ES-I3 (cell line): ENCODE measurements around the gene NRG4.

Experiments used
- H3K36me3 ChIP-seq: 2 replicates; pipeline ENCODE4 v1.6.1; 2013; ENCODE audit warnings: mild to moderate bottlenecking, low read length, control low read depth, moderate library complexity; ENCODE audit not compliant: insufficient read depth
- H3K4me1 ChIP-seq: 2 replicates; pipeline ENCODE4 v1.6.1; 2013; ENCODE audit warnings: mild to moderate bottlenecking, control low read depth, low read length; ENCODE audit not compliant: insufficient read depth
- H3K9ac ChIP-seq: 2 replicates; pipeline ENCODE4 v1.6.1; 2013; ENCODE audit warnings: low read depth, mild to moderate bottlenecking, low read length, moderate library complexity
- H3K9me3 ChIP-seq: 2 replicates; pipeline ENCODE4 v1.6.1; 2013; ENCODE audit warnings: mild to moderate bottlenecking, low read length, moderate library complexity; ENCODE audit not compliant: control insufficient read depth, insufficient read depth

Gene NRG4

DNA sequence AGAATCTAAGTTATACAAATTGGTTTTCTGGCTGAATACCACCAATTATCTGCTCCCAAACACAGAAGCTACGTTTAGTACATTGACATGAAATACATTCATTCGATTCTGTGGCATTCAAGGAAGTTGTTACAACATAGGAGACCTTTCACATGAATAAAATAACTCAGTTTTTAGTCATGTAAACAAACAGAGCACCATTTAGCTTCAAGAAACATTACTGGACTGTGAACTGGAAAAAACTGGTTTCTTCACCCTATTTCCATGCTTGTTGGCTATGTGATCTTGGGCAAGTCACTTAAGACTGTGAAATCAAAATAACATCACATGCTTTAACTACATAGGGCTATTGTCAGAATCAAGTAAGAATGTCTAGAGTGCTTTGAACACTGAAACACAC lies 46.2 kb downstream of the NRG4 start:
- H3K9me3 ChIP-seq: no peaks in the 10 kb centered on the region
- H3K9ac ChIP-seq: no peak overlapping the region
- H3K36me3 ChIP-seq: no peaks in the 10 kb centered on the region
- peaks cover 9% of the 10 kb centered on the region for H3K4me1 ChIP-seq

DNA sequence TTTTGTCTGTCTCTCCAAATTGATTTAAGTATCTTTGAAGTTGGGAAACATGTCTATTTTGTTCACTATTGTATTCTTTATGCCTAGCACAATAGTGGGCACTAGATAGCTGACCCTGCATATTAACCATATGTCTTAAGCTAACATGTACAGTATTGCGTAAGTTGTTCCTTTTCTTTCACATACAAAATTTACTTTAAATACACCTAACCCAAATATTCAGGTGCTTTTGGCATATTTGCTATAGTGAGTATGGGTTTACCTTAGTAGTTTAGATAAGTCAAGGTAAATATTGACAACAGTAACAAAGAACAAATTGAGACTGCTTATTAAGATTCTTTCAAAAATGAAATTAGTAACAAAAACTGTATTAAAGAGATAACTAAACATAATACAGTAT lies 50.9 kb downstream of the NRG4 start:
- Histone ChIP-seq H3K9ac (no peak overlapping the region), H3K9me3 (no peaks in the 10 kb centered on the region), H3K4me1 (peaks cover 9% of the 10 kb centered on the region), H3K36me3 (no peaks in the 10 kb centered on the region)

DNA sequence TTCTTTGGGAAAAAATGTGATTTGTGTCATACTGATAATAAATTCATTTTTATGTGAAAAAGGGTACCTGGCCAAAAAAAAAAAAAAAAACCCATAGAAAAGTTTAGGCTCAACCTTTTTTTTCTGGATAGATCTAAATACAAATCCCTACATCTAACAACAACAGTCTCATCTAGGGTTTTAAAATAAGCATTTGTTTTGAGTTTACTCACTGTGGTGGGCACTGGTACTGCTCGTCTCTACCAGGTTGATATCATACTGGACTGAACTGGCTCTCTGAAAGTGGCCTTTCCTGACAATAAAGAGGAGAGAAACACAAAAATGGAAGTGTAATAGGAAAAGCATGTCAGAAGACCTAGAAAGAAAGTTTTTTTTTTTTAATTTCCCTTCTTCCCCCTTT lies 56.5 kb downstream of the NRG4 start:
- H3K4me1 ChIP-seq: no peaks in the 10 kb centered on the region
- H3K9me3 ChIP-seq: no peaks in the 10 kb centered on the region
- no peaks in the 10 kb centered on the region for H3K36me3 ChIP-seq
- H3K9ac ChIP-seq: no peak overlapping the region

DNA sequence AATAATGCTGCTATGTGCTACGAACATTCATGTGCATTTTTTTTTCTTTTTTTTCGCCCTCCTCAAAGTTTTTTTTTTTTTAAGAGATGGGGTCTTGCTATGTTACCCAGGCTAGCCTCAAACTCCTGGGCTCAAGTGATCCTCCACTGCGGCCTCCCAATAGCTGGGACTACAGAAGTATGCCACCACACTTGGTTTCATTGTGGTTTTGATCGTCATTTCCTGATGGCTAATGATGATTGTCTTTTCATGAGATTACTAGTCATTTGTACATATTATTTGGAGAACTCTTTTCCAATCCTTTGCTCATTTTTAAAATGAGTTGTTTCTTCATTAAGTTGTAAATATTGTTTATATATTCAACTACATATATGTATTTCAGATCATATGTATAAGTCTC lies 59.7 kb downstream of the NRG4 start:
- Histone ChIP-seq H3K36me3 (no peaks in the 10 kb centered on the region), H3K4me1 (no peaks in the 10 kb centered on the region), H3K9ac (no peak overlapping the region), H3K9me3 (no peaks in the 10 kb centered on the region)

DNA sequence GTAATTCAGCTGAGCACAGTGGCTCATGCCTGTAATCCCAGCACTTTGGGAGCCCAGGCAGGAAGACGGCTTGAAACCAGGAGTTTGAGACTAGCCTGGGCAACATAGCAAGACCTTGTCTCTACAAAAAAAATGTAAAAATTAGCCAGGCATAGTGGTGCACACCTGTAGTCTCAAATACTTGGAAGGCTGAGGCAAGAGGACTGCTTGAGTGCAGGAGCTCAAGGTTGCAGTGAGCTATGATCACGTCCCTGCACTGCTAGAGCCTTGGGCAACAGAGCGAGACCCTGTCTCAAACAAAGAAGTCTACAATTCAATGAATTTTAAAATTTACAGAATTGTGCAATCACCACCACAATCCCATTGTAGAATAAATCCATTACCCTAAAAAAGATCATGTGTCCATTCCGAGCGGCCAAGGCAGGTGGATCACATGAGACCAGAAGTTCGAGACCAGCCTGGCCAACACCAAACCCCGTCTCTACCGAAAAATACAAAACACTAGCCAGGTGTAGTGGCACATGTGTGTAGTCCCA lies 63.4 kb downstream of the NRG4 start:
- H3K4me1 ChIP-seq: no peaks in the 10 kb centered on the region; the same call in 1 of the 2 replicates
- no peaks in the 10 kb centered on the region for H3K9me3 ChIP-seq
- no peak overlapping the region for H3K9ac ChIP-seq
- H3K36me3 ChIP-seq: no peaks in the 10 kb centered on the region

DNA sequence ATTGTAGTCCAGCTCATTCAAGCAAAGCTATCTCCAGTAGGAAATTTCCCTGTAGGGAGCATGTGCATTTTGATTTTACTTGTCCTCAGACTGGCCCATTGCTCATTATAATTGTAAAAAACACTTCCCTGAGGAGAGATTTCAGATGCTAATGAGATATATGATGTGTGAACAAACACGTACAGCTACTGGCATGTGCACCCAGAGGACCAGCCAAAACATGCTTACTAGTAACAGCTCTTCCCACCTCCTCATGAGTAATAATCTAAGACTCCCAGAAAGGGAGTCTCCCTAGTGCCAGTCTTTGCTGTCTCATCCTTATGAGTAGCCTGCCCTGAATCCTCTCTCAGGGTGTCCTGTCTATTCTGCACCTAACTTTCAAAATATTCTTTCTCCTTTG lies 65.1 kb downstream of the NRG4 start:
- H3K4me1 ChIP-seq: no peaks in the 10 kb centered on the region; the same call in 1 of the 2 replicates
- H3K36me3 ChIP-seq: no peaks in the 10 kb centered on the region
- H3K9ac ChIP-seq: no peak overlapping the region
- no peaks in the 10 kb centered on the region for H3K9me3 ChIP-seq

DNA sequence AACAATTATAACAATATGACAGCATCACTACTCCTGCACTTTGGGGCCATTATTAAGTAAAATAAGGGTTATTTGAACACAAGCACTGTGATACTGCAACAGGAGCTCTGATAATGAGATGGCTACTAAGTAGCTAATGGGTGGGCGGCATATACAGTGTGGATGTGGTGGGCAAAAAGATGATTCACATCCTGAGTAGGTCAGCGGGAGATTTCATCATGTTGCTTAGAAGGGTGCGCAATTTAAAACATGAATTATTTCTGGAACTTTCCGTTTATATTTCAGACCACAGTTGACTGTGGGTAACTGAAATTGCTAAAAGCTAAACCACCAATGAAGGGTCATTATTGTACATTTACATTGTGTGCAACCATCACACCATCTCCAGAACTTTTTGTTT lies 66.3 kb downstream of the NRG4 start:
- Histone ChIP-seq H3K9me3 (peaks cover 2% of the 10 kb centered on the region; the same call in 1 of the 2 replicates), H3K36me3 (no peaks in the 10 kb centered on the region), H3K4me1 (no peaks in the 10 kb centered on the region; the same call in 1 of the 2 replicates), H3K9ac (no peak overlapping the region)

DNA sequence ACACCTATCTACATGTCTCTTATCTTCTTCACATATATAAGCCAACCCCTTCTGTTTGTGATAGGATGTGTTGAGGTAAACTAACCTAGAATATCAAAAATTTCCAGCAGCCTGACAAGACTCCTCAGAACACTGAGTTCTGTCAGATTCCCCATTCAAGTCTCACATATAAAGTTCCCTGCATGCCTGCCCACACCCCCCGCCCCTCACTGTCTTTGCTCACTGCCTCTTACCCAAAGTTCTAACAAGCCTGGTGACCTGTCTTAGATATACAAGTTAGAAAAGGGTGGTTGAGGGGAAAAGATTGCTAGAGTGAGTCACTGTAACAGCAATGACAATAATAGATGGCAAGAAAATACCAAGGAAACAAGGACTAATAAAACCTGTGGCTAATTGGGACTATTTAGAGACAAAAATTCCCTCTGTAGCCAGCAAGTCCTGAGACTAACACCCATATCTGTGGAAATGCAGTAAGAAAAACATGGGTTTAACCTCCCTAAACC lies 68.5 kb downstream of the NRG4 start:
- Histone ChIP-seq H3K4me1 (no peaks in the 10 kb centered on the region; the same call in 1 of the 2 replicates), H3K9ac (no peak overlapping the region), H3K9me3 (peaks cover 11% of the 10 kb centered on the region), H3K36me3 (no peaks in the 10 kb centered on the region)

DNA sequence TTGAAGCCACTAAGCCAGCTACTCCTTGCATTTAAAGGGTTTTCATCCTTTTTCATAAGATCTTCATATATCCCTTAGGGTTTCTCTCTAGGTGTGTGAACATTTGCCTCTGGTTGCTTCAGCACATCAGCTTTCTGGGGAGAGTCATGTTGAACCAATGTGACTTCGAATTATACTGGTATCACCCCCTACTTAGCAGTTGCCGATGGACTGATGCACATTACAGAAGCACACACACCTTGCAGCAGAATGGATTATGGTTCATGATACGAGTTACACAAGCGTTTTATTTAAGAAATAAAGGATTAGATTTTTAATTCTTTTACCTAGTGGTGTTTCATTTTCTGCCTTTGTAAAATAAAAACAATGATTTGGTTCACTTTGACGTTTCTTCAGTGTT lies 69.0 kb downstream of the NRG4 start:
- Histone ChIP-seq H3K9me3 (peaks cover 11% of the 10 kb centered on the region), H3K36me3 (no peaks in the 10 kb centered on the region), H3K4me1 (no peaks in the 10 kb centered on the region; the same call in 1 of the 2 replicates), H3K9ac (no peak overlapping the region)

DNA sequence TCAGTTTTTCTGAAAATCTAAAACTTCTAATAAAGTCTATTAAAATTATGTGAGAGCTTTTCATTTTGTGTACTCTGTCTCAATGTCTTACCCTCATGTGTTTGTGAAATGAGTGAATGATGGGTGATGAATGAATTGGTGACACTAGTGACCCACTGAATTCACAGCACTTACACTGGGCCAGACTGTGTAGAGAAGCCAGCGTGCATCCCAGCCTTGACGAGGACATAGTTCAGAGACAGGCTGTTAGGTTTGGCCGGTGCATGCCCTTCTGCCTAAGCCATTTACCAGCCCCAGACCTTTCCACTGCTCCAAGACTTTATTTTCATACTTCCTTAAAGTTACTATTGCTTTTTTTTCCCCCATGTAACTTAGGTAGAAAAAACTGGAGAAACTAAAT lies 69.8 kb downstream of the NRG4 start:
- peaks cover 11% of the 10 kb centered on the region for H3K9me3 ChIP-seq

DNA sequence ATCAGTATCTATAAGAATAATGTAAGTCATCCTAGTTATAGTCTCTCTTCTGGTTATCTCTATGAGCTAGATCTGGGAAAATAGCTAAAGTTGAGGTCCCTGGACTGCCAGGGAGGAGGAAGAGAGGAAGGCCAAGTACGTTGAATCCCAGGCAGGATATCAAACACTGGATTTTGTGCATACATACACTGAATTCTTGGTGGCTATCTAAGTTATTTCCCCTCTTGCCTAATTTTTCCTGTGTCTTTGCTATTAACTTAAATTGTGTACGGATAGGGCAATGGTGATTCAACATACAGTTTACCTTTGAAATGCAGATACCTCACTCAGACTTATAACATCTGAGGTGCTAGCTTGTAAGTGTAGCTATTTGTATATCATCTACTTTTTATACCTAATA lies 81.4 kb downstream of the NRG4 start:
- no peaks in the 10 kb centered on the region for H3K9me3 ChIP-seq
- peaks cover 20% of the 10 kb centered on the region for H3K36me3 ChIP-seq
- peaks cover 16% of the 10 kb centered on the region for H3K4me1 ChIP-seq
- no peak overlapping the region for H3K9ac ChIP-seq

More for the DNA sequence above, 69.8 kb downstream of the NRG4 start:
- Histone ChIP-seq H3K36me3 (peaks cover 5% of the 10 kb centered on the region; the same call in 1 of the 2 replicates), H3K4me1 (no peaks in the 10 kb centered on the region; the same call in 1 of the 2 replicates), H3K9ac (no peak overlapping the region)

DNA sequence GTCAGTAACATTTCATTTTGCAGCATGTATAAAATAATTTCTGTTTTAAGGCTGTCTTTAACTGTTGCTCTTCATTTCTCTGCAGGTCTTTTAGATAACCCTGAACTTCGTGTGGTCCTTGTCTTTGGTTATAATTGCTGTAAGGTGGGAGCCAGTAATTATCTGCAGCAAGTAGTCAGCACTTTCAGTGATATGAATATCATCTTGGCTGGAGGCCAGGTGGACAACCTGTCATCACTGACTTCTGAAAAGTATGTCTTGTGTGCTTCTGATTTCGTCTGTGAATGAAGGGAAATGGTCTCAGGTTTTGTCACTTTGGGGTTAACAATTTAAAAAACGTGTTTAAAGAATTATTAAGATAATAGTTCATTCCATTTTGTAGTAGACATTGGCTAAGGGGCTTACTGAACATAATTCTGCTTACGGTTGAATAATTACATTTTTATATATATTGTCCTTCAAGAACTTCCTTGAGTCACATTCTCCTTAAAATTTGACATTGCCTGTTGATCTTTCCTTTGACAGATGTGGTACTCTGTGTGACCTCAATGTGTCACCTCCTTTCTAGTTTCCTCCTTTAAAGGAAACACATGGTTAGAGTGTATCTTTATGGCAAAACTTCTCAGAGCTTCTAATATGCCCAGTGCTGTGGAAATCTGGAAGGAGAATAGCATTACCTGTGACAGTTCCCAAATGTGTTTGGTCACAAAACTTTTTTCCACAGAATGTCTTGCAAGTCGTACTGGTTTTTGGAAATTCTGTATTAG lies 82.2 kb downstream of the NRG4 start:
- peaks cover 19% of the 10 kb centered on the region for H3K4me1 ChIP-seq
- H3K9ac ChIP-seq: no peak overlapping the region
- H3K36me3 ChIP-seq: peaks cover 20% of the 10 kb centered on the region
- H3K9me3 ChIP-seq: no peaks in the 10 kb centered on the region

DNA sequence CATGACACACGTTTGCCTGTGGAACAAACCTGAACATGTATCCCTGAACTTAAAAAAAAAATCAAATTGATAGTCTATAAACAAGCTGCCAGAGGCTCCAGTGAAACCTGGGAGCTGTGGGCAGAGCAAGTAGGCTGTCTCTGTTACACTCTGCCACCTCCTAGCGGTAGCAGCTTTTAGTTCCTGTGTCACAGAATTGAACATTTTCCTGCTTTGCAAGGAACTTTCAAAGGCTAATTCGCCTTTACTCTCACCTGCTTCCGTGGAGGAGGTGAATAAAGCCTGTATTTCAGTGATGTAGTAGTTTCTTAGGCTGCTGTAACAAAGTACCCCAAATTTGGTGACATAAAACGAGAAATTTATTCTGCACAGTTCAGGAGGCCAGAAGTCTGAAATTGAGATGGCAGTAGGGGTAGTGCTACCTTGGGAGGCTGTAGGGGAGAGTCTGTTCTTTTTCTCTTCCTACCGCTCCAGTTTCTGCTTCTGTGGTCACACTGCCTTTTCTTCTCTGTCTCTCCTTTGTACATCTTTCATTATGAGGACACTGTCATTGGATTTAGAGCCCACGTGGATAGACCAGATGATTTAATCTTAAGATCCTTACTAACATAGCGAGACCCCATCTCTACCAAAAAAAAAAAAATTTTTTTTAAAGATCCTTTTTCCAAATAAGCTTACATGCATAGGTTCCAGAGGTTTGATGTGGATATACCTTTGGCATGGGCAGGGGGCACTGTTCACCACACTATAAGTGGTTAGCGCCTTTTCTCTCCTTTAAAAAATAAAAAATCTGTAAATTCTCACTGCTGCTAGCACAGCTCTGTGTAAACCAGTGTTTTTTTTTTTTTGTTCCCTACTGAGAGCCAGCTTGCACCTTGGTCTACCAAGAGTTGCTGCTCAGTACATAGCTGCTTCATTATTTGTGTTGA lies 83.3 kb downstream of the NRG4 start:
- no peaks in the 10 kb centered on the region for H3K9me3 ChIP-seq
- H3K4me1 ChIP-seq: peaks cover 24% of the 10 kb centered on the region
- H3K9ac ChIP-seq: no peak overlapping the region
- H3K36me3 ChIP-seq: peaks cover 20% of the 10 kb centered on the region

DNA sequence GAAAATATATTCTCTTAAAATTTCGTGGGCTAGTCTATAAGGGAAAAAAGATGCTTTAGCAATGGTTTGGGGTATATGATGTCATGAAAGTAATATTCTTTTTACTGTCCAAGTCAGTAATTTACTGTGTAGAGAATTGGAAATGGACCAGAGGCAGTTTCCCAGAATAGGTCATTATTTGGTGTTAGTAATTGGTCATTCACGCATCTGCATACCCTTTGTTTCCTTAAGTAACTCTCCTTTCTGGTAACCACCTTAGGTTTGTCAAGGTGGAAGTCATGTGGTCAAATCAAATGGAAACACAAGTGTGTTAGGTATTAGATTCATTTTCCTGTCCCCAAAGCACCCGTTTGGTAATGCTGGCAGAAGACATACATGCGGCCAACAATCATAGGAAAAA lies 84.6 kb downstream of the NRG4 start:
- Histone ChIP-seq H3K9ac (no peak overlapping the region), H3K36me3 (peaks cover 19% of the 10 kb centered on the region), H3K4me1 (peaks cover 24% of the 10 kb centered on the region), H3K9me3 (no peaks in the 10 kb centered on the region)
